Measurements from ENCODE around the gene SDK1.

The SDK1 gene

GRCh38 chr7:3806516-3806915 is 505.5 kb downstream of the SDK1 start:
- DNase-seq (ENCODE audit: low read depth) = no peak

- no peak for DNase-seq (ENCODE audit: low read depth)
Observed at GRCh38 chr7:3807824-3808223, 506.8 kb downstream of the SDK1 start.

DNA sequence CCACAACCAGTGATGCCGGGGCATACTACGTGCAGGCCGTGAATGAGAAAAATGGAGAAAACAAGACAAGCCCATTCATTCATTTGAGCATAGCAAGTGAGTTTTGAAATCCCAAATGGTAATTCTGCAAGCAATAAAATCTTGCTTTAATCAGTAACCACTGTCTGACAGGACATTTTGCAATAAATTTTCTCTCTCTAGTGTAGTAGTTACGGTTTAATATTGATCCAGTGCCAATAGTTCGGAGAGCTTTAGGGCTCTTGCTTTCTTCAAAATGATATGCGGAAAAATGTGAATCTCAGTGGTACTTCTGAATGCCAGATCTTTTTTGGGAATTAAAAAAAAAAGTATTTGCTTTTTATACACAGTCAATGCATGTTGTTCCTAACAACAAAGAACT is 520.4 kb downstream of the SDK1 start:
- no peak for DNase-seq (ENCODE audit: low read depth)

- no peak for DNase-seq (ENCODE audit: low read depth)
Observed at GRCh38 chr7:3825491-3825890, 524.4 kb downstream of the SDK1 start.

GRCh38 chr7:3832199-3832598 is 531.1 kb downstream of the SDK1 start:
- DNase-seq (ENCODE audit: low read depth) = no peak

DNA sequence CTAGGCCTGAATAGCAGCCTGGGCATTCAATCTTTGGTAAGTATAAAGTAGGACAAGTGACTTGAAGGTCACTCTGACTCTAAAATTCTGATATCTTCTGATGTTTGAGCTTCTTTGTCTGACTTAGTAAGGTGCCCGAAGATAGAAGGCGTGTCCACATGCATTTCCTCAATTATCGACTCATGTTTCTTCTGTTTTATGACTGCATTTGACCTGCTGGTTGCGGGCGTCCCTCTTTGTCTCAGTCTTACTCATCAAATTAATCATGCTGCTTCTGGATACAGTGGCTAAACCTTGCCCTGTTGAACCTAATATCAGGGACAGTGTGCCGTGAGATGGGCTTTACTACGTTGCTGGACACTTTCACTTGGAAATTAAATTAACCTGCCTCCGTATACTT is 534.1 kb downstream of the SDK1 start:
- no peak for DNase-seq (ENCODE audit: low read depth)

DNA sequence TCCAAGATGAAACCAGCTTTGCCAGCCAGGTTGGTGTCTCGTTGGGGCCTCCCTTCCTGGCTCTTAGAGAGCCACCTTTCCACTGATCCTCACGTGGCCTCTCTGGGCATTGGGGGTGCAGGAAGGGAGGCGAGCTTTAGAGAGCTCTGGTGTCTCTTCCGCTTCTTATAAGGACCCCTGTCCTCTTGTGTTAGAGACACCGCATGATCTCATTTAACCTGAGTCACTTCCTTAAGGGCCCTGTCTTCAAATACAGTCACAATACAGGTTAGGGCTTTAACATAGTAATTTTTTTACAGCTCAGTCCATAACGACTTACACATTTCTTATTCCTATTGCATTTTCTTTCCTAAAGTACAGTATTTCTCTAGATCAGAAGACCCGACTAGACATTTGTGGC is 535.8 kb downstream of the SDK1 start:
- DNase-seq (ENCODE audit: low read depth) = no peak

DNA sequence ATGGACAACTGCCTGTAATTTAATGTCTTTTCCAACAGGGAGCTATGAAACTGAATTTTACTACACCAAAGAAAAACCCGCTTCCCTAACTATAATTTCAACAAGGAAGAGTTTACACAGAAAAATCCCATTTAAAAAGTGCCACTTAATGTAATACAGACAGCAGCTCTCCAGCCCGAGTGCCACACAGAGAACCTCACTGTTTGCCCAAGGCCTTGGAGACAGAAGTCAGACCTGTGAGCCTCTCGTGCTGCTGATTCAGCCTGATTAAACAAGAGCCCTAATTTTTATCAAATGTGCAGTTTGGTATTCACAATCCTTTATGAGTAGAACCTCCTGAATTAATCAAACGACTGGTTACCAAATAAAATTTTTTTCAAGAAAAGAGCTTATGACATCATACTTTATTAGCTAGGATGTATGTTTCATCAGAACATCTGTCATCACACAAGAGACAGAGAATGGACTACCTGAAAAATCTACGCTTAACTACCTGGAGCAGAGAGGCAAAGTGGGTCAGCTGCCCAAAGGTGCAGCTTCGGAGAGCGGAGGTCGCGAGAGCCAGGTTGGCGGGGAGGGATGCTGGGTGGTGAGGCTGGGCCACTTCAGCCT is 543.6 kb downstream of the SDK1 start:
- no peak for DNase-seq (ENCODE audit: low read depth)

- no peak for DNase-seq (ENCODE audit: low read depth)
Observed at GRCh38 chr7:3846738-3847137, 545.7 kb downstream of the SDK1 start.

DNA sequence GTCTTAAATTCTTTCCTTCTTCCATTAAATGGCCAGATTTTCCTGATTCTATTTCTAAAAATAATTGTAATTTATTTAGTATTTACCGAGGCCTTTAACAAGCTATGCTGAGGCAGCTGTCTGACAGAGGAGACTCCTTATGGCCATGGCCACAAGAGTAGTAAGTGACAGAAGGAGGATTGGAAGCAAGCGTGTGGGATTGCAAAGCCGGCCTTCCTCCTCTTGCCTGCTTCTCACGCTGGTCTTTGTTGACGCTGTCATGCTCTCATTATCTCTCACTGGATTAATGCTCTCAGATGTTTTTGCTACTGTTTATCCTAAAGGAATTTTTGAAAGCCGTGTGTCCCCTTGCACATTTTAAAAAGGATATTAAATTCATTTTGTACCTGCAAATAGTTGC is 546.3 kb downstream of the SDK1 start:
- DNase-seq (ENCODE audit: low read depth) = no peak

- no peak for DNase-seq (ENCODE audit: low read depth)
Observed at GRCh38 chr7:3859431-3859830, 558.4 kb downstream of the SDK1 start.

GRCh38 chr7:3860932-3861331 is 559.9 kb downstream of the SDK1 start:
- DNase-seq (ENCODE audit: low read depth) = no peak

- no peak for DNase-seq (ENCODE audit: low read depth)
Observed at GRCh38 chr7:3861386-3861785, 560.3 kb downstream of the SDK1 start.

GRCh38 chr7:3861941-3862340 is 560.9 kb downstream of the SDK1 start:
- no peak for DNase-seq (ENCODE audit: low read depth)

DNA sequence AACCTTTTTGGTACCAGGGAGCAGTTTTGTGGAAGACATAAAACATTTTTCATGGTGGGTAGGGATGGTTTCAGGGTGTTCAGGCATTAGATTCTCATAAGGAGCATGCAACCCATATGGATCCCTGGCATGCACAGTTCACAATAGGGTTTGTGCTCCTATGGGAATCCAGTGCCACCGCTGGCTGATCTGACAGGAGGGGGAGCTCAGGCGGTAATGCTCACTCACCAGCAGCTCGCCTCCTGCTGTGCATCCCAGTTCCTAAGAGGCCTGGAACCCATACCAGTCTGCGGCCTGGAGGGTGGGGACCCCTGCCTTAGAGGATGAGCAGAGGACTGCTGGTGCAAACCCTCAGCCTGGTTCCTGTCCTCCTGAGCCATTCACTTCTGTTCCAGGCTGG is 561.7 kb downstream of the SDK1 start:
- no peak for DNase-seq (ENCODE audit: low read depth)

DNA sequence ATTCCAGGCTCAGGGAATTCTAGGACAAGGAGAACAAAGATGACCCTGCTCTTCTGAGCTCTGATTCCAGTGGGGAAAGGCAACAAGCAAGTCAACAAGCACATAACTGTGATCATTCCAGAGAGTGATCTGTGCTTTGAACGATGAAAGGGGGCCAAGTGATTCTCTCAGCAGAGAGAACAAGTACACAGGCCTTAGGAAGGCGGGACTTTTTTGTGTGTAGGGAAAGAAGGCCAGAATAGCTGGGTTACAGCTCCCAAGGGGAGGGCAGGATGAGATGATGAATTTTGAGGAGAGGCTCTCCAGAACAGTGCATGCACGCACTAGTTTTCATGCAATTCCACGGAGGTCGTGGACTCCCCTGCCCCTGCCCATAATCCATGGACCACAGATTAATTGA is 565.2 kb downstream of the SDK1 start:
- DNase-seq (ENCODE audit: low read depth) = no peak

- DNase-seq (ENCODE audit: low read depth) = no peak
Observed at GRCh38 chr7:3867863-3868262, 566.8 kb downstream of the SDK1 start.

GRCh38 chr7:3879355-3880075 is 578.5 kb downstream of the SDK1 start:
- DNase-seq (ENCODE audit: low read depth) = no peak

- DNase-seq (ENCODE audit: low read depth) = no peak
Observed at GRCh38 chr7:3880228-3880987, 579.4 kb downstream of the SDK1 start.

DNA sequence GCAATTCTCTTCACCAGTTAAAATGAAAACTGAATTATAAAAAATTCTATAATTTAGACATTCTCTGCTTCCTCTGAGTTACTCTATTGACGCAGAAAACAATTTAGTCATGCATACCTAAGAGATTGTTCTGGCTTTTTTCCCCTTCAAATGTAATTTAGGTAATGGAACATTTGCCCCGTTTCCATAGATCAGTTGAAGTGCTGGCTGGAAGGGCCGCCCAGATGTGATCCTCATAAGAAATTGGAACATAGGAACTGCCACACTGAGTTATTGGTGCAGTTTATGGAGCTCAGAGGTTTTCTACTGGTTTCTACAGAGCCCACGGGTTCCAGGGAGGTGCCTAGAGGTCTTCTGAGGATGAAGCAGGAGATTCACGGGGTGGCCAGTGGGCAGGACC is 581.7 kb downstream of the SDK1 start:
- no peak for DNase-seq (ENCODE audit: low read depth)

DNA sequence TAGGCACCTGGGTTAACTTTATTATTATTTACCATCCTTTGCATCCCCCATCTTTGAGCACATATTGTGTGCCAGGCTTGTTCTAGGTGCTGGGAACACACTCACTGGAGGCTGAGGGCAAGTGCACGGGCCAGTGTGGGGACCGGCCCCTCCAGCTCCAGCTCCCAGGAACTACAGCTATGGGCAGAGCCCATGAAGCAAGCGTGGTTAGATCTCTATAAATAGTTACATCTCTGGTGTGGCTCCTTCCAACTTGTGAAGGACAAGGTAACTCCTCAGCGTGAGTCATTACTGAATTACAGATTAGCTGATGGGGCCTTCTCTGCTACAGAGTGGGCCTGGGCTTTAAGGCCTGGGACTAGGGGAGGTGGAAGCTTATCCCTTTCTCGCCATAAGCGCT is 583.5 kb downstream of the SDK1 start:
- DNase-seq (ENCODE audit: low read depth) = no peak

DNA sequence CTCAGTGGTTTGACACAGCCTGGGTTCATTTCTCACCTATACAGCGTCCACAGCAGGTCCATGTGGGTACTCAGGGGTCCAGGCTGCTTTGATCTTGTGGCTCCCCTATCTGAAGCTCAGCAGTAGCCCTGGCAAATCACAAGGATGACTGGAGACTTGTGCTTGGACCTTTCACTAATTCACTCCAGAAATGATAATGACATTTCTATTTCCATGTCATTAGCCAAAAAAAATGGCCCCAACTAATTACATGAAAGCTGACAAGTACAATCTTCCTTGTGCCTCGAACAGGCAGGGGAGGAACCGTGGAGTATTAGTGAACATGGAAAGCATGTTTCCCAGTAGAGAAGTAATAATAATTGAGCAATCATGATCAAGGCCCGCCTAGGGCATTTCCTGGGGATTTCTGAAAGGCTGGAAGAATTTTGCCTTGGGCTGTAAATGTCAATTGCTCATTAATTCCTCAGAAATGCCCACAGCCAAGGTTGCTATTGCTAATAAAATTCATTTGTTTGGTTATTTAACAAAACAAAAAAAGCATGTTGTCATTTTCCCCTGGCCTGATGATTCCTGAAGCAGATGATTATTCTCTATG is 586.1 kb downstream of the SDK1 start:
- no peak for DNase-seq (ENCODE audit: low read depth)

DNA sequence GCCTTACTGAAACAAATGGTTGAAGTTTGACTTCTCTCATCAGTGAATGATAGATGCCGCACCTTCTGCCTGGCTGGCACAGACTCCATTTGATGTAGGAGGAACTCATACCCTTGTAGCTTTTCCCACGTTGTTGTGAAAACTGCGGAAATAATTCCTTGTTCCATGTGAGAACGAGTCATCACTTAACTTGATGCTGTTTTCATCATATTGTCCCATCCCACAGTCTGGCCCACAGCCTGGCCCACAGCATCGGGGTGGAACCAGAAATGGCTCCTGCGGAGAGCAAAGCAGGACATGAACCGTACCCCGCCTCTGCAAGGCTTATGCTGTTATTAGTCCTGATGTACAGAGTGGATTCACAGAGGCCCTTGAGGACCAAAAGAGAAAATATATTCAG is 587.0 kb downstream of the SDK1 start:
- DNase-seq (ENCODE audit: low read depth) = no peak
